Thyroid gland (tissue), 4 donors: ENCODE data around the gene FAM228A.

Experiments
- POLR2A ChIP-seq, 2 donors: fragments of 450-650 bp; IDR thresholded peaks; one replicate each; pipeline ENCODE4 v1.6.1; 2017; ENCODE audit warnings: antibody characterized with exemption in 2 of 2, mild to moderate bottlenecking in 2 of 2, moderate library complexity in 1 of 2
- TF ChIP-seq, protein P1 (sequence below), 6 experiments: fragments of 200-600 bp in 3 of 6; fragments of 450-650 bp in 3 of 6; sonication (generic) in 3 of 6; IDR thresholded peaks; one replicate each; pipeline ENCODE4 v1.5.1; 2016 to 2019; ENCODE audit warnings: antibody characterized with exemption in 6 of 6, mild to moderate bottlenecking in 2 of 6, inconsistent platforms in 1 of 6, moderate library complexity in 1 of 6

DNA sequence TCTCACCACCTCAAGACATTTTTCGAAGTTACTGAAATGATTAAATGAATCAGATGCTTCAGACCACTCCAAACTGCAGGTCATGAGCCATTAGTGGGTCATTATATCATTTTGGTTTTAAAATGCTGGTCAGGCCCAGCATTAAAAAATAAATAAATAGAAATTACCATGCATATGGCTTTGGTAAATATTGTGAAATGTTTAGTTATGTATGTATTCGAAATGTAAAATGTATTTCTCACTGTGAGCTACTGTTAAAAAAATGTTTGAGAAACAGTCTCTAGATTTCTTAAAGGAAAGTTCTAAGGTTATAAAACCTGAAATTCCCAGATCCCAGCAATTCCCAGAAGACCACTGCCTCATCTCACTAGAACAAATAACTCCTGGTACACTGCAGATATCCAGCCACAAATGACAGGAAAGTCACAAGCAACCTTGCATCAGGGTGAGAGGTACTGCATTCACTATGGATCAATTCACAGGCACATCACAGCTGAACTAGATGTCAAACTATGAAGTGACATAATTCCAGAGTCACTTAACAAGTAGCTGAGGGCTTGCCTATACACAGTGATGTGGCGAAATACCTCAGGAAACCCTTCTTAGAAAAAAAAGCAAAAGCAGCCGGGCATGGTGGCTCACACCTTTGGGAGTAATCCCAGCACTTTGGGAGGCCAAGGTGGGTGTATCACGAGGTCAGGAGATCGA lies 46.6 kb downstream of the FAM228A start:
- TF ChIP-seq, protein P1, sequence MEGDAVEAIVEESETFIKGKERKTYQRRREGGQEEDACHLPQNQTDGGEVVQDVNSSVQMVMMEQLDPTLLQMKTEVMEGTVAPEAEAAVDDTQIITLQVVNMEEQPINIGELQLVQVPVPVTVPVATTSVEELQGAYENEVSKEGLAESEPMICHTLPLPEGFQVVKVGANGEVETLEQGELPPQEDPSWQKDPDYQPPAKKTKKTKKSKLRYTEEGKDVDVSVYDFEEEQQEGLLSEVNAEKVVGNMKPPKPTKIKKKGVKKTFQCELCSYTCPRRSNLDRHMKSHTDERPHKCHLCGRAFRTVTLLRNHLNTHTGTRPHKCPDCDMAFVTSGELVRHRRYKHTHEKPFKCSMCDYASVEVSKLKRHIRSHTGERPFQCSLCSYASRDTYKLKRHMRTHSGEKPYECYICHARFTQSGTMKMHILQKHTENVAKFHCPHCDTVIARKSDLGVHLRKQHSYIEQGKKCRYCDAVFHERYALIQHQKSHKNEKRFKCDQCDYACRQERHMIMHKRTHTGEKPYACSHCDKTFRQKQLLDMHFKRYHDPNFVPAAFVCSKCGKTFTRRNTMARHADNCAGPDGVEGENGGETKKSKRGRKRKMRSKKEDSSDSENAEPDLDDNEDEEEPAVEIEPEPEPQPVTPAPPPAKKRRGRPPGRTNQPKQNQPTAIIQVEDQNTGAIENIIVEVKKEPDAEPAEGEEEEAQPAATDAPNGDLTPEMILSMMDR (IDR thresholded peaks at IDR 0.05) = no peak
- no peak for TF ChIP-seq POLR2A (IDR thresholded peaks at IDR 0.05)
